GM12801 (cell line): ENCODE data around the gene KRTAP6-3.

Source experiments
- TF ChIP-seq, protein P1 (sequence below): IDR thresholded peaks from one replicate; pipeline ENCODE4 v1.5.1; 2011; ENCODE audit warnings: control low read depth; ENCODE audit not compliant: insufficient read length; ENCODE audit errors: extremely low read depth

The KRTAP6-3 gene

DNA sequence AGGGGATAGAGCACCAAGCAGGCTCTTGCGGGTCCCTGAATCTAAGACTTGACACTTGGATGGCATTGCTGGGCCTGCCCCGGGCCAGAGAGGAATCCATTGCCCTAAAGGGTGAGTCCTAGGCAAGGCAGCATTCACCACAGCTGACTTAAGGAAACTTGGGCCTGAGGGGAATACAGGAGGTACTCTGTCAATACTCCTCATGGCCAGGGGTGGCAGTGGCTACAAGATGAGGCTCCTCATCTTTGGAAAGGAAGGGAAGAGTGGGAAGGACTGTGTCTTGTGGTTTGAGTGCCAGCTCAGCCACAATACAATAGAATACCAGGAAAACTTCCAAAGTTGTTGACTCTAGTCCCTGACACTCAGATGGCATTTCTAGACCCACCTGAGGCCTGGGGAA, 13.7 kb downstream of the KRTAP6-3 start:
- TF ChIP-seq, protein P1, sequence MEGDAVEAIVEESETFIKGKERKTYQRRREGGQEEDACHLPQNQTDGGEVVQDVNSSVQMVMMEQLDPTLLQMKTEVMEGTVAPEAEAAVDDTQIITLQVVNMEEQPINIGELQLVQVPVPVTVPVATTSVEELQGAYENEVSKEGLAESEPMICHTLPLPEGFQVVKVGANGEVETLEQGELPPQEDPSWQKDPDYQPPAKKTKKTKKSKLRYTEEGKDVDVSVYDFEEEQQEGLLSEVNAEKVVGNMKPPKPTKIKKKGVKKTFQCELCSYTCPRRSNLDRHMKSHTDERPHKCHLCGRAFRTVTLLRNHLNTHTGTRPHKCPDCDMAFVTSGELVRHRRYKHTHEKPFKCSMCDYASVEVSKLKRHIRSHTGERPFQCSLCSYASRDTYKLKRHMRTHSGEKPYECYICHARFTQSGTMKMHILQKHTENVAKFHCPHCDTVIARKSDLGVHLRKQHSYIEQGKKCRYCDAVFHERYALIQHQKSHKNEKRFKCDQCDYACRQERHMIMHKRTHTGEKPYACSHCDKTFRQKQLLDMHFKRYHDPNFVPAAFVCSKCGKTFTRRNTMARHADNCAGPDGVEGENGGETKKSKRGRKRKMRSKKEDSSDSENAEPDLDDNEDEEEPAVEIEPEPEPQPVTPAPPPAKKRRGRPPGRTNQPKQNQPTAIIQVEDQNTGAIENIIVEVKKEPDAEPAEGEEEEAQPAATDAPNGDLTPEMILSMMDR, result no peak

GRCh38 chr21:30612132-30612531, 19.9 kb downstream of the KRTAP6-3 start:
- TF ChIP-seq, protein P1, result no peak

DNA sequence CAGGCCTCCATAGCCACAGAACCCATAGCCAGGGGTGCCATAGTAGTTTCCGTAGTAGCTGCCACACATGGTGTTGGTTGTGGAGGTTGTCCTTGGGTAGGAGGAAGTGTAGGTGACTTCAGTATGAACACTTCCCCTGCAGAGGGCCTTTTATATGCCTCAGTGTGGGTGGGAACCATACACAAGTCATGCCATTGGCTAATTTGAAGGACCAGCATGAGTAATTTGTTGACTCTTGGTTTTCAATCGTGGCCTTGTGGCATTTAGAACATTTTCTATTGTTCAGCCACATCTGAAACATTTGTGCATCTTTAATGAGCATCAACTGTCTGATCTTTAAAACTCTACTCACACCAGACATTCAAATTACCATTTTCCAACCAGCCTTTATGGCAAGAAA, 21.6 kb downstream of the KRTAP6-3 start, which contains the start of gene KRTAP6-1:
TSS of gene KRTAP6-1 (minus strand) at position 95 of the 400 bp plus-strand sequence. CDS start at position 69, 26 bp downstream.
- TF ChIP-seq, protein P1, result no peak

DNA sequence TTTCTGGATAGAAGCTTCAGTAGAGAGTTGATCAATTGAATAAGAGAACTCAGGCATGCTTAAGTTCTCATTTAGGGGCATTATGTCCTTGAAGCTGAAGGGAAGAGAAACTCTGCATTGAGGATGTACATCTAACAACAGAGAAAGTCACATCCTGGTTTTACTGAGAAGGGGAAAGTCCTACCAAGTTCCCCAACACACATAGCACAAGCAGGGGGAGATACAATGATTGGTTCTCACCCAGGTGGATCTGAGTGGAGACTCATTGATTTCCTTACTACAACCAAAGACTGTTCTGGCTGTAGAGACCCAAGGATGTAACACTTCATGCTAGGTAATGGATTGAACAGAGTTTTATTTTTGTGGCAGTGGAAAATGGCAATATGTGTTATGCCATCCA, 23.0 kb downstream of the KRTAP6-3 start:
- TF ChIP-seq, protein P1, result no peak

GRCh38 chr21:30616125-30616524, 23.9 kb downstream of the KRTAP6-3 start, which contains the start of gene KRTAP20-1:
KRTAP20-1 (plus strand) TSS chr21:30616425; CDS start chr21:30616455, 30 bp downstream.
- TF ChIP-seq, protein P1, result no peak

GRCh38 chr21:30620080-30620479, 27.8 kb downstream of the KRTAP6-3 start:
- TF ChIP-seq, protein P1, result no peak

DNA sequence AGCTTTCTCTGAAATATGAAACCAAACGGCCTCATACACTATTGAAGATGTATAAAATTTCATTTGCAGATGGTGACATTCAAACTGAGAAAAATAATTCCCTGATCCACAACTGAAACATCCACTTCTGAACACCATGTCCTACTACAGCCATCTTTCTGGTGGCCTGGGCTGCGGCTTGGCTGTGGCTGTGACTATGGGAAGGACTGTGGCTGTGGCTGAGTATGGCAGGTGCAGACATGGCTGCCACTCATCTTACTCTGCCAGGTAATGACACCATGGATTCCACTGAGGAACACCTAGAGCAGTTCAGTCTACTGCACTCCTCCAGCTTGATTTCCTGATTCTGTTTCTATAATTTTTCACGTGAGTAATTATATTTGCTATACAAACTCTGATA, 28.3 kb downstream of the KRTAP6-3 start, which contains the start of gene KRTAP20-4:
TSS of gene KRTAP20-4 (plus strand) at position 106 of the 400 bp plus-strand sequence.
- TF ChIP-seq, protein P1, result no peak

- TF ChIP-seq, protein P1, result no peak
Observed at GRCh38 chr21:30623362-30623761, 31.1 kb downstream of the KRTAP6-3 start.
